ENCODE results near the gene E4F1. TPM values are rescaled to one million over a fixed set of nuclear protein-coding genes. Genes with fewer than 3 reads are reported as not detected.

The E4F1 gene
- 10 to 100 TPM; 30.6 to 60.6 (median 45.2) TPM for total RNA-seq

GRCh38 chr16:2223221-2223941 lies at the start of gene E4F1:
Gene E4F1, plus strand, starts transcription at chr16:2223591. Its CDS starts 23 bp downstream, at chr16:2223614.
- WGBS, 2 donors: 1% methylated on average over 46 to 47 of the region's 82 CpGs
- H3K27ac ChIP-seq: peak within 1 kb of the TSS; percentile 77 to 94 (median 88)

GRCh38 chr16:2173916-2174315 lies 49.5 kb upstream of the E4F1 start:
- DNase-seq (ENCODE audit: low spot score in 2 of 2): no peak
- no peaks in the 10 kb centered on the region for H3K27me3 ChIP-seq
- WGBS, 2 donors: 84 to 100% methylated on average over 1 to 3 of the region's 4 CpGs
- no peak overlapping the region for H3K4me3 ChIP-seq
- H3K4me1 ChIP-seq: peaks cover 0 to 5% (median 0%) of the 10 kb centered on the region in 4 donors
- H3K27ac ChIP-seq: no peak overlapping the region
- no peaks in the 10 kb centered on the region for H3K9me3 ChIP-seq
- peaks cover 3 to 96% (median 33%) of the 10 kb centered on the region in 3 donors for H3K36me3 ChIP-seq
- TF ChIP-seq CTCF (IDR thresholded peaks at IDR 0.05): no peak

More at GRCh38 chr16:2223221-2223941, at the start of gene E4F1:
- DNase-seq (ENCODE audit: low spot score in 2 of 2): peak; percentile 97 to 98
- TF ChIP-seq POLR2A (IDR thresholded peaks at IDR 0.05) (peak; percentile 70 to 82), CTCF (IDR thresholded peaks at IDR 0.05) (peak in 1 of 5 experiments; percentile 15), EP300 (IDR thresholded peaks at IDR 0.05) (peak; percentile 86 to 96)
- H3K4me3 ChIP-seq: peak within 1 kb of the TSS; percentile 73 to 98 (median 90)
- no peaks in the 10 kb centered on the region for H3K27me3 ChIP-seq
- no peaks in the 10 kb centered on the region for H3K9me3 ChIP-seq
- H3K4me1 ChIP-seq: peaks cover 0 to 34% (median 12%) of the 10 kb centered on the region in 4 donors
- H3K36me3 ChIP-seq: peaks cover 0 to 19% (median 1%) of the 10 kb centered on the region in 3 donors

GRCh38 chr16:2174396-2175131 lies 48.8 kb upstream of the E4F1 start:
- no peak for TF ChIP-seq CTCF (IDR thresholded peaks at IDR 0.05)
- no peak for TF ChIP-seq POLR2A (IDR thresholded peaks at IDR 0.05)
- TF ChIP-seq EP300 (IDR thresholded peaks at IDR 0.05): no peak
- no peak overlapping the region for H3K4me3 ChIP-seq
- H3K27me3 ChIP-seq: no peaks in the 10 kb centered on the region
- WGBS, 2 donors: 88 to 89% methylated on average over 16 to 21 of the region's 21 CpGs
- no peaks in the 10 kb centered on the region for H3K9me3 ChIP-seq
- no peak overlapping the region for H3K27ac ChIP-seq
- H3K4me1 ChIP-seq: peaks cover 0 to 5% (median 0%) of the 10 kb centered on the region in 4 donors
- peaks cover 3 to 91% (median 33%) of the 10 kb centered on the region in 3 donors for H3K36me3 ChIP-seq
- DNase-seq (ENCODE audit: low spot score in 2 of 2): no peak

- Histone ChIP-seq H3K27ac (no peak overlapping the region), H3K27me3 (no peaks in the 10 kb centered on the region), H3K4me1 (peaks cover 0 to 5% (median 0%) of the 10 kb centered on the region in 4 donors), H3K36me3 (peaks cover 3 to 82% (median 33%) of the 10 kb centered on the region in 3 donors), H3K4me3 (no peak overlapping the region), H3K9me3 (no peaks in the 10 kb centered on the region)
- 88 to 100% methylated on average over 2 to 10 of the region's 10 CpGs for WGBS, 2 donors
- no peak for DNase-seq (ENCODE audit: low spot score in 2 of 2)
- TF ChIP-seq POLR2A (IDR thresholded peaks at IDR 0.05) (no peak), CTCF (IDR thresholded peaks at IDR 0.05) (no peak), EP300 (IDR thresholded peaks at IDR 0.05) (no peak)
Observed at GRCh38 chr16:2175454-2175853, 47.9 kb upstream of the E4F1 start.

GRCh38 chr16:2176047-2176446 lies 47.3 kb upstream of the E4F1 start:
- H3K4me1 ChIP-seq: peaks cover 0 to 5% (median 0%) of the 10 kb centered on the region in 4 donors
- H3K4me3 ChIP-seq: no peak overlapping the region
- H3K27me3 ChIP-seq: no peaks in the 10 kb centered on the region
- peaks cover 3 to 76% (median 33%) of the 10 kb centered on the region in 3 donors for H3K36me3 ChIP-seq
- 92 to 95% methylated on average over 14 to 23 of the region's 23 CpGs for WGBS, 2 donors
- no peak overlapping the region for H3K27ac ChIP-seq
- no peak for DNase-seq (ENCODE audit: low spot score in 2 of 2)
- no peak for TF ChIP-seq POLR2A (IDR thresholded peaks at IDR 0.05)
- TF ChIP-seq CTCF (IDR thresholded peaks at IDR 0.05): no peak
- TF ChIP-seq EP300 (IDR thresholded peaks at IDR 0.05): no peak
- H3K9me3 ChIP-seq: no peaks in the 10 kb centered on the region

All from tibial nerve (tissue), 4 donors.